Thyroid gland (tissue), 4 donors: Measurements from ENCODE around the gene KMT2E. TPM values are rescaled to one million over a fixed set of nuclear protein-coding genes. Genes with fewer than 3 reads are reported as not detected.

Experiments used
- DNase-seq, 2 donors: peaks; one replicate each; pipeline ENCODE4 v3.0.0-alpha.2; 2019
- H3K27ac ChIP-seq, 3 donors: fragments of 200-600 bp; sonication (generic); 1 replicate in 2 of 3; 2 replicates in 1 of 3; pipeline ENCODE4 v1.5.1; 2016 to 2019; ENCODE audit warnings: mild to moderate bottlenecking in 1 of 3, moderate library complexity in 1 of 3
- H3K27me3 ChIP-seq: fragments of 200-600 bp; sonication (generic); one replicate; pipeline ENCODE4 v1.5.1; 2019
- H3K36me3 ChIP-seq, 2 donors: fragments of 200-600 bp; sonication (generic); one replicate each; pipeline ENCODE4 v1.5.1; 2016 to 2019
- H3K4me1 ChIP-seq, 2 donors: fragments of 200-600 bp; sonication (generic); one replicate each; pipeline ENCODE4 v1.5.1; 2017 to 2019
- H3K4me3 ChIP-seq, 3 donors: fragments of 200-600 bp; sonication (generic); replicated peaks in 1 of 3; 1 replicate in 2 of 3; 2 replicates in 1 of 3; pipeline ENCODE4 v1.5.1; 2016; ENCODE audit warnings: mild to moderate bottlenecking in 1 of 3
- H3K9me3 ChIP-seq: fragments of 200-600 bp; sonication (generic); one replicate; pipeline ENCODE4 v1.5.1; 2017
- POLR2A ChIP-seq, 2 donors: fragments of 450-650 bp; IDR thresholded peaks; one replicate each; pipeline ENCODE4 v1.6.1; 2017; ENCODE audit warnings: antibody characterized with exemption in 2 of 2, mild to moderate bottlenecking in 2 of 2, moderate library complexity in 1 of 2
- WGBS, 2 donors: methylation state at CpG; one replicate each; pipeline ENCODE4 v1.1.5; 2017; 5-methylcytosine and 5-hydroxymethylcytosine counted together
- intact Hi-C: fragments of 100-400 bp; cut with DNase I; formaldehyde crosslinking; loops from one replicate; pipeline ENCODE4 v1.15.1; 2023
- total RNA-seq, 4 donors: library from RNA; depleted of rRNA; stranded (reverse); fragments of >200 nt; gene quantifications; one replicate each; pipeline ENCODE4 v1.2.3, GENCODE V29; 2016
- TF ChIP-seq, protein P1 (sequence below), 6 experiments: fragments of 200-600 bp in 3 of 6; fragments of 450-650 bp in 3 of 6; sonication (generic) in 3 of 6; IDR thresholded peaks; one replicate each; pipeline ENCODE4 v1.5.1; 2016 to 2019; ENCODE audit warnings: antibody characterized with exemption in 6 of 6, mild to moderate bottlenecking in 2 of 6, inconsistent platforms in 1 of 6, moderate library complexity in 1 of 6

KMT2E gene
- total RNA-seq, 4 donors from 2014 or later: 111 to 181 (median 160) TPM

GRCh38 chr7:105130048-105130447 lies 116.0 kb downstream of the KMT2E start:
- intact Hi-C loops: no loop called here
- no peaks in the 10 kb centered on the region for H3K9me3 ChIP-seq
- peaks cover 8 to 13% of the 10 kb centered on the region in 2 donors for H3K36me3 ChIP-seq
- 87 to 93% methylated on average over 5 of the region's 5 CpGs for WGBS, 2 donors
- no peaks in the 10 kb centered on the region for H3K4me1 ChIP-seq
- H3K27ac ChIP-seq: no peak overlapping the region
- H3K27me3 ChIP-seq: no peaks in the 10 kb centered on the region
- no peak overlapping the region for H3K4me3 ChIP-seq
- no peak for DNase-seq
- no peak for TF ChIP-seq POLR2A (IDR thresholded peaks at IDR 0.05)
- TF ChIP-seq, protein P1, sequence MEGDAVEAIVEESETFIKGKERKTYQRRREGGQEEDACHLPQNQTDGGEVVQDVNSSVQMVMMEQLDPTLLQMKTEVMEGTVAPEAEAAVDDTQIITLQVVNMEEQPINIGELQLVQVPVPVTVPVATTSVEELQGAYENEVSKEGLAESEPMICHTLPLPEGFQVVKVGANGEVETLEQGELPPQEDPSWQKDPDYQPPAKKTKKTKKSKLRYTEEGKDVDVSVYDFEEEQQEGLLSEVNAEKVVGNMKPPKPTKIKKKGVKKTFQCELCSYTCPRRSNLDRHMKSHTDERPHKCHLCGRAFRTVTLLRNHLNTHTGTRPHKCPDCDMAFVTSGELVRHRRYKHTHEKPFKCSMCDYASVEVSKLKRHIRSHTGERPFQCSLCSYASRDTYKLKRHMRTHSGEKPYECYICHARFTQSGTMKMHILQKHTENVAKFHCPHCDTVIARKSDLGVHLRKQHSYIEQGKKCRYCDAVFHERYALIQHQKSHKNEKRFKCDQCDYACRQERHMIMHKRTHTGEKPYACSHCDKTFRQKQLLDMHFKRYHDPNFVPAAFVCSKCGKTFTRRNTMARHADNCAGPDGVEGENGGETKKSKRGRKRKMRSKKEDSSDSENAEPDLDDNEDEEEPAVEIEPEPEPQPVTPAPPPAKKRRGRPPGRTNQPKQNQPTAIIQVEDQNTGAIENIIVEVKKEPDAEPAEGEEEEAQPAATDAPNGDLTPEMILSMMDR (IDR thresholded peaks at IDR 0.05): no peak

DNA sequence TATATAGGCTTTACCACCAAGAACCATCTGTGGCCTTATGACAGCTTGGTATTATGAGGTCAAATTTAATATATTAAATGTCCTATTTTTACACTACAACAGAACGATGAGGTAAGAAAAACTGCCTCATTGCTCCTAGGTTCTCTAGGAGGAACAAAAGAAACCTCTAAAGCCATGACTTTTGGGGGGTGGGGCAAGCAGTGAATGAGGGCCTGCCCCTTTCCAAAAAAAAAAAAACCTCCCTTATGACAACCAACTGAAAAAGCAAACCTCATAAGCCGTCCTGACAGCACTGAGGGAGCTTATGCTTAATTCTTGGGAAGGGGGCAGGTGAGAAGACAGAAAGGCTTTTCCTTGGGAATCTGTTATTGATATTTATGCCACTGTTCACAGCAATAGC lies 116.6 kb downstream of the KMT2E start:
- no peak for DNase-seq
- intact Hi-C loops: no loop called here
- H3K36me3 ChIP-seq: peaks cover 8 to 13% of the 10 kb centered on the region in 2 donors

DNA sequence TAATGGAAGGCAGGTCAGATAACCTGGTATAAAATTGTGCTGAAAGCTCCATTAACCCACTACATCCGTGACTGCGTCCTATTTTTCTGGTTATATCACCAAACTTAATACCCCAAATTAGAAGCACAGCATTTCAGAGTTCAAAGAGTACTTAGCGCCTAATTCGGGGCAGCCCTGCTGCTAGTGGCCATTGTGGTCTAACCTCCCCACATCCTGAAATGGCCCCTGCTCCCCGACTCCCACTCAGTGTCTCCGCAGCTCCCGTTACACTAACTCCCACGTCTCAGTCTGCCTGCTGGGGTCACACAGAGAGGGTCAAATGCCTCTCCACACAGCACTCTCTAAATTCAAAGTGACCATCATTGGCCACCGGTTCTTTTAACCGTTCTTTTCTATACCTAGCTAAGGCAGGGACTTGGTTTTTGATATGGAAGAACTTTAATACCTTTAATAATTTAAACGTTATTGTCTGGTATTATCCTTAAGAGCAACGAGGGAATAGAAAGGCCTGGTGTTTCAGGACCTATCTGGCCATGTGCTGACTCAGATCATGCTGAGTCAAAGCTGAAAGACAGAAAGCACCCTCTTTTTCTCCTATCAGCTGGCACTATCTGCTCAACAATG lies 117.1 kb downstream of the KMT2E start:
- Histone ChIP-seq H3K4me1 (no peaks in the 10 kb centered on the region), H3K9me3 (no peaks in the 10 kb centered on the region), H3K36me3 (peaks cover 4 to 12% of the 10 kb centered on the region in 2 donors), H3K4me3 (no peak overlapping the region), H3K27me3 (no peaks in the 10 kb centered on the region), H3K27ac (no peak overlapping the region)
- TF ChIP-seq POLR2A (IDR thresholded peaks at IDR 0.05): no peak
- TF ChIP-seq, protein P1 (IDR thresholded peaks at IDR 0.05): no peak
- no peak for DNase-seq
- intact Hi-C loops: no loop called here
- 86 to 91% methylated on average over 12 of the region's 12 CpGs for WGBS, 2 donors

More for the DNA sequence above, 116.6 kb downstream of the KMT2E start:
- Histone ChIP-seq H3K4me3 (no peak overlapping the region), H3K27me3 (no peaks in the 10 kb centered on the region), H3K9me3 (no peaks in the 10 kb centered on the region), H3K4me1 (no peaks in the 10 kb centered on the region), H3K27ac (no peak overlapping the region)
- WGBS, 2 donors: 91 to 96% methylated on average over 2 of the region's 2 CpGs
- TF ChIP-seq, protein P1 (IDR thresholded peaks at IDR 0.05): no peak
- TF ChIP-seq POLR2A (IDR thresholded peaks at IDR 0.05): no peak

DNA sequence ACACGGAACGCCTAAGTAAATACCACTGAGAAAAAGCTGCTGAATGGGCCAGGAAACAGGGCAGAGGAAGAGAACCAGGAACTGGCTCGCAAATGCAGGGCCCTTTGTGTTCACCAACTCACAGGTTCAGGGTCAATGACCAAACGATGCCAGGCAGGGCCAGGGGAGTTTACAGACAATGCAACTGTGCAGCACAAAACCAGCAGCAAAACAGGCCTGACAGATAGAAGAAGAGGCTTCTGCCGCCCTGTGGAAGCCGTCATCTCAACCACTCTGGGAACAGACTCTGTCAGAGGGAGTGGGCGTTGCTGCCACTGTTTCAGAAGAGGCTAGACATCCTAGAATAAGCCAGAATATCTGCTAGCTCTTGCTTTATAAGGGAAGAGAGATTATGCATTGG lies 117.9 kb downstream of the KMT2E start:
- intact Hi-C loops: no loop called here
- H3K36me3 ChIP-seq: peaks cover 0 to 8% of the 10 kb centered on the region in 2 donors
- DNase-seq: no peak
- H3K4me3 ChIP-seq: no peak overlapping the region
- H3K27me3 ChIP-seq: no peaks in the 10 kb centered on the region
- no peaks in the 10 kb centered on the region for H3K9me3 ChIP-seq
- no peak overlapping the region for H3K27ac ChIP-seq
- 90 to 93% methylated on average over 7 of the region's 7 CpGs for WGBS, 2 donors
- H3K4me1 ChIP-seq: no peaks in the 10 kb centered on the region
- TF ChIP-seq, protein P1 (IDR thresholded peaks at IDR 0.05): no peak
- TF ChIP-seq POLR2A (IDR thresholded peaks at IDR 0.05): no peak

DNA sequence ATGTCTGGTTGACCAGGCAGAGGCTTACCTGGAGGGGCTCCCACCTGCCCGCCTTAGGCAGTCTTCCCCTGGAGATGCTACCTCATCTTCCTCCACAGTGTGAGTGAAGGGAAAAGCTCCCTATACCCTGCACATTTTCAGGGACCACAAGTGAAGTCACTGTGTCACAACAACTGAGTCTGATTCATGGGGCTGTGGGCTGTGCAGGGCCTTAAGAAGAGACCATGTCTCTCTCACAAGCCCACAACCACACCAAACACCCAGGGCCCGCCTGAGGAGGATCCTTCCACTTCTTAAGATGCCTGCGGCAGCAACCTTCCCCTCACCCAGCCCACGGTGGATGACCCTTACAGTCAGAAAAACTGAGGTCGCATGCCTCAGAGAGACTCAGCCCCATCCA lies 118.3 kb downstream of the KMT2E start:
- Histone ChIP-seq H3K27ac (no peak overlapping the region), H3K4me3 (no peak overlapping the region), H3K36me3 (peaks cover 0 to 8% of the 10 kb centered on the region in 2 donors), H3K27me3 (no peaks in the 10 kb centered on the region), H3K9me3 (no peaks in the 10 kb centered on the region), H3K4me1 (no peaks in the 10 kb centered on the region)
- intact Hi-C loops: no loop called here
- TF ChIP-seq POLR2A (IDR thresholded peaks at IDR 0.05): no peak
- TF ChIP-seq, protein P1 (IDR thresholded peaks at IDR 0.05): no peak
- DNase-seq: no peak
- WGBS, 2 donors: 96 to 100% methylated on average over 3 to 4 of the region's 5 CpGs
